Measurements from ENCODE around the gene GALNT8. TPM values are rescaled to one million over a fixed set of nuclear protein-coding genes. Genes with fewer than 3 reads are reported as not detected.
A peak's percentile ranks its signal among the peaks of the same experiment; 100 is the strongest.
"Not testable (repeated sequence)": the region's sequence is repeated elsewhere in the genome, so short reads cannot be mapped to it uniquely, and the experiment has no call there.

Gene GALNT8
- total RNA-seq, 1 experiment from 2014 or later: not detected

DNA sequence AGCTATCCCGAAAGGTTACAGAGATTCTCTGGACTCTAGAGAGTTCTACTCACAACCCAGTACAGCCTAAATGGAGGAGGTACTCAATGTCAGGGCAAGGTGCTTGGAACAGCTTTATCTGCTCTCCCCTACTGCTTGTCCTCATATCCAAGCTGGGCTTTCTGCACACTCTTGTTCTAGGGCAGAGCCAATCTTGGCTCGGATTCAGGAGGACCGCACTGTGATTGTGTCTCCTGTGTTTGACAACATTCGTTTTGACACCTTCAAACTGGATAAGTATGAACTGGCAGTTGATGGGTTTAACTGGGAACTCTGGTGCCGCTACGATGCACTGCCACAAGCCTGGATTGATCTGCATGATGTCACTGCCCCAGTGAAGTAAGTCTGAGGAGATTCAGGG is 25.0 kb downstream of the GALNT8 start:
- no peak for DNase-seq (ENCODE audit: low spot score)
- TF ChIP-seq, protein P1, sequence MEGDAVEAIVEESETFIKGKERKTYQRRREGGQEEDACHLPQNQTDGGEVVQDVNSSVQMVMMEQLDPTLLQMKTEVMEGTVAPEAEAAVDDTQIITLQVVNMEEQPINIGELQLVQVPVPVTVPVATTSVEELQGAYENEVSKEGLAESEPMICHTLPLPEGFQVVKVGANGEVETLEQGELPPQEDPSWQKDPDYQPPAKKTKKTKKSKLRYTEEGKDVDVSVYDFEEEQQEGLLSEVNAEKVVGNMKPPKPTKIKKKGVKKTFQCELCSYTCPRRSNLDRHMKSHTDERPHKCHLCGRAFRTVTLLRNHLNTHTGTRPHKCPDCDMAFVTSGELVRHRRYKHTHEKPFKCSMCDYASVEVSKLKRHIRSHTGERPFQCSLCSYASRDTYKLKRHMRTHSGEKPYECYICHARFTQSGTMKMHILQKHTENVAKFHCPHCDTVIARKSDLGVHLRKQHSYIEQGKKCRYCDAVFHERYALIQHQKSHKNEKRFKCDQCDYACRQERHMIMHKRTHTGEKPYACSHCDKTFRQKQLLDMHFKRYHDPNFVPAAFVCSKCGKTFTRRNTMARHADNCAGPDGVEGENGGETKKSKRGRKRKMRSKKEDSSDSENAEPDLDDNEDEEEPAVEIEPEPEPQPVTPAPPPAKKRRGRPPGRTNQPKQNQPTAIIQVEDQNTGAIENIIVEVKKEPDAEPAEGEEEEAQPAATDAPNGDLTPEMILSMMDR (conservative IDR thresholded peaks at IDR 0.05; ENCODE audit: low read depth, low read length): no peak
- no peak for TF ChIP-seq EZH2 (IDR thresholded peaks at IDR 0.05; ENCODE audit: borderline replicate concordance, low read depth, low read length, poor library complexity, severe bottlenecking)
- H3K4me1 ChIP-seq (ENCODE audit: insufficient read depth, low read length, poor library complexity, severe bottlenecking): no peaks in the 10 kb centered on the region
- H3K27me3 ChIP-seq (replicated peaks; ENCODE audit: insufficient read depth, low read depth, low read length, poor library complexity): peaks cover 45% of the 10 kb centered on the region
- no peaks in the 10 kb centered on the region for H3K36me3 ChIP-seq (ENCODE audit: insufficient read depth, low read length, poor library complexity, severe bottlenecking)
- no peak overlapping the region for H3K4me3 ChIP-seq (ENCODE audit: low read depth, low read length, poor library complexity, severe bottlenecking)
- H3K9me3 ChIP-seq (ENCODE audit: low read depth, low read length, poor library complexity, severe bottlenecking): peaks cover 6% of the 10 kb centered on the region
- ChIA-PET POLR2A (ENCODE audit: low non-redundant PET) (interaction anchor here (0.6 kb wide), 1 partner anchor 1423 kb away, joined by 3 read pairs; no protein-coding TSS in a partner anchor), CTCF (no interaction called here)
- BruUV-seq (replicated peaks): no TSS peak
- no peak overlapping the region for H3K27ac ChIP-seq (ENCODE audit: low read depth, low read length, poor library complexity, severe bottlenecking)
- intact Hi-C loops (cut with micrococcal nuclease; ENCODE audit: unreplicated experiment): no loop called here

- BruUV-seq (replicated peaks); DNase-seq (ENCODE audit: low spot score); H3K36me3 ChIP-seq (ENCODE audit: insufficient read depth, low read length, poor library complexity, severe bottlenecking); H3K27ac ChIP-seq (ENCODE audit: low read depth, low read length, poor library complexity, severe bottlenecking); CTCF ChIA-PET; H3K4me1 ChIP-seq (ENCODE audit: insufficient read depth, low read length, poor library complexity, severe bottlenecking); POLR2A ChIA-PET (ENCODE audit: low non-redundant PET); H3K4me3 ChIP-seq (ENCODE audit: low read depth, low read length, poor library complexity, severe bottlenecking); H3K9me3 ChIP-seq (ENCODE audit: low read depth, low read length, poor library complexity, severe bottlenecking): not testable (repeated sequence)
- intact Hi-C loops (cut with micrococcal nuclease; ENCODE audit: unreplicated experiment): loop anchor here (10.0 kb wide), 1 partner anchor 167 kb away; no protein-coding TSS in a partner anchor
- peaks cover 12% of the 10 kb centered on the region for H3K27me3 ChIP-seq (replicated peaks; ENCODE audit: insufficient read depth, low read depth, low read length, poor library complexity)
These were observed 31.5 kb downstream of the GALNT8 start for GRCh38 chr12:4751654-4752053.

DNA sequence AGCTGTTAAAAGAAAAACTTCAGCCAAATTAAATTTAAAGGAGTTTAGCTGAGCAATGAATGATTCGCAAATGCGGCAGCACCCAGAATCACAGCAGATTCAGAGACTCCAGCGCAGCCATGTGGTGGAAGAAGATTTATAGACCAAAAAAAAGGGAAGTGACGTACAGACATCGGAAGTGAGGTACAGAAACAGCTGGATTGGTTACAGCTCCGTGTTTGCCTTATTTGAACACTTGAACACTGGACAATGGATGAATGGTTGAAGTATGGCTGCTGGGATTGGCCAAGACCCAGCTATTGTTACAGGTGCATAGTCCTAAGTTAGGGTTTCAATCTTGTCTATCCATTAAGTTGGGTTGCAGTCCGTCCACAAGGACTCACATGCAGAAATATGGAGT is 42.6 kb downstream of the GALNT8 start:
- DNase-seq (ENCODE audit: low spot score): no peak
- no peaks in the 10 kb centered on the region for H3K4me1 ChIP-seq (ENCODE audit: insufficient read depth, low read length, poor library complexity, severe bottlenecking)
- H3K9me3 ChIP-seq (ENCODE audit: low read depth, low read length, poor library complexity, severe bottlenecking): no peaks in the 10 kb centered on the region
- intact Hi-C loops (cut with micrococcal nuclease; ENCODE audit: unreplicated experiment): no loop called here
- ChIA-PET POLR2A (ENCODE audit: low non-redundant PET) (no interaction called here), CTCF (interaction anchor here (0.6 kb wide), 1 partner anchor 212 kb away, joined by 6 read pairs; no protein-coding TSS in a partner anchor)
- H3K27ac ChIP-seq (ENCODE audit: low read depth, low read length, poor library complexity, severe bottlenecking): no peak overlapping the region
- no peak overlapping the region for H3K4me3 ChIP-seq (ENCODE audit: low read depth, low read length, poor library complexity, severe bottlenecking)
- TF ChIP-seq, protein P1 (conservative IDR thresholded peaks at IDR 0.05; ENCODE audit: low read depth, low read length): no peak
- TF ChIP-seq EZH2 (IDR thresholded peaks at IDR 0.05; ENCODE audit: borderline replicate concordance, low read depth, low read length, poor library complexity, severe bottlenecking): no peak
- H3K27me3 ChIP-seq (replicated peaks; ENCODE audit: insufficient read depth, low read depth, low read length, poor library complexity): peaks cover 27% of the 10 kb centered on the region
- no TSS peak for BruUV-seq (replicated peaks)
- no peaks in the 10 kb centered on the region for H3K36me3 ChIP-seq (ENCODE audit: insufficient read depth, low read length, poor library complexity, severe bottlenecking)

DNA sequence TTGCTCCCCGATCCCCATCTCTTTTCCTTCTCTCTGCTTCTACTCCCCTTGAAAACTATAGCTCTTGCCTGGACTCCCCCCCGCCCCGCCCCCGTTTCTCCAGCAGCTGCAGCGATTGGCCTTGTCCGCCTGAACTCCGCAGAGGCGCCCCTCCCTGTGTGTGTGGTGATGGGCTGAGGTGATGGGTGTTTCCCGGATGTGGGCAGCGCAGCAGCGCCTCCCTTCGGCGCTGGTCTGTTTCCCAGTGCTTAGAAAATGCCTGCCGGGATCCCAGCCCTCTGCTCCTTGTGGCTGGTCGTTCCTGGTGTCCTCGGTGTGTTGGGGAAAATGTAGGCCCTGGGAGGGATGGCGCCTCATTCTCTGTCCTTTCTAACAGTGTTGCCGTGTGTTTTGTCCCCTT is 43.3 kb downstream of the GALNT8 start:
- CTCF ChIA-PET: interaction anchor here (0.6 kb wide), 1 partner anchor 212 kb away, joined by 6 read pairs; no protein-coding TSS in a partner anchor
- TF ChIP-seq, protein P1 (conservative IDR thresholded peaks at IDR 0.05; ENCODE audit: low read depth, low read length): peak; percentile 60
- no peak for TF ChIP-seq EZH2 (IDR thresholded peaks at IDR 0.05; ENCODE audit: borderline replicate concordance, low read depth, low read length, poor library complexity, severe bottlenecking)
- Histone ChIP-seq H3K4me1 (ENCODE audit: insufficient read depth, low read length, poor library complexity, severe bottlenecking) (no peaks in the 10 kb centered on the region), H3K27me3 (replicated peaks; ENCODE audit: insufficient read depth, low read depth, low read length, poor library complexity) (peaks cover 27% of the 10 kb centered on the region), H3K9me3 (ENCODE audit: low read depth, low read length, poor library complexity, severe bottlenecking) (no peaks in the 10 kb centered on the region), H3K27ac (ENCODE audit: low read depth, low read length, poor library complexity, severe bottlenecking) (no peak overlapping the region), H3K36me3 (ENCODE audit: insufficient read depth, low read length, poor library complexity, severe bottlenecking) (no peaks in the 10 kb centered on the region), H3K4me3 (ENCODE audit: low read depth, low read length, poor library complexity, severe bottlenecking) (no peak overlapping the region)
- no TSS peak for BruUV-seq (replicated peaks)
- POLR2A ChIA-PET (ENCODE audit: low non-redundant PET): no interaction called here
- DNase-seq (ENCODE audit: low spot score): peak; percentile 65
- intact Hi-C loops (cut with micrococcal nuclease; ENCODE audit: unreplicated experiment): no loop called here

Data from A673 (cell line).